ENCODE measurements around the gene KIT. TPM values are rescaled to one million over a fixed set of nuclear protein-coding genes. Genes with fewer than 3 reads are reported as not detected.

Gene KIT
- total and polyA plus RNA-seq, 2 of the 4 experiments (the other 2 are of a cell fraction): 3.3 to 5.9 TPM

DNA sequence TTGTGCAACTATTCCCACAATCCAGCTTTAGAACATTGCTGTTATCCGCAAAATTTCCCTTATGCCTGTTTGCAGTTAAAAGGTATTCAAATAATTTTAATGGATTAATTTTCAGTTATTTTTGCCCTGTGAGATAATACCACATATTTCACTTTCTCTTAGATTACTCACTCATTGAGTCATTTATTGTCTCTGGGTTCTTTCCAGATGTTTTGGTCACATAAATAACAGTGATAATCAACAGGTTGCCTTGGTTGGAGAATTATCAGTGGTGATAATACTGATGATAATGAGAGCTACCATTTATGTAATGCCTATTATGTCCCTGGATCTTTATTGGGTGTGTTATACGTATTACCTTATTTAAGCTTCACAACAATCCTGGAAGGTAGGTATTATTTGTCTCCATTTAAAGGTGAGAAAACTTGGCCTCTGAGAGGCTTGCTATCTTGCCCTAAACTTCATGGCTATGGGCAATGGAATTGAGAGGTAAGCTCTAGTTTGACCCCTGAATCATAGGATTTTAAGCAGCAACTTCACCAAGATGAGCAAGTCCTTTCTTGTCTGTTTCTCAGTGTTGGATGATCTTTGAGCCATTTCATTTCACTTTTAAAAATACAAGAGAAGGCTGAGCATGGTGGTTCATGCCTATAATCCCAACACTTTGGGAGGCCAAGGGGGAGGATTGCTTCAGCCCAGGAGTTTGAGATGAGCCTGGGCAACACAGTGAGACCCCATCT lies 87.4 kb downstream of the KIT start:
- no peak overlapping the region for H3K4me2 ChIP-seq (ENCODE audit: low read depth, low read length)
- no peak overlapping the region for H4K91ac ChIP-seq (ENCODE audit: insufficient read depth, low read depth, low read length)
- H3K27ac ChIP-seq (ENCODE audit: insufficient read depth, low read length): no peak overlapping the region
- dilution Hi-C loops (cut with HindIII; ENCODE audit: low sequenced_read_pairs, unreplicated experiment): no loop called here
- no peak overlapping the region for H4K5ac ChIP-seq (ENCODE audit: low read depth, low read length)
- ATAC-seq (ENCODE audit: low read depth): no peak
- in situ Hi-C loops (cut with MboI; ENCODE audit: low sequenced_read_pairs): no loop called here
- H3K9ac ChIP-seq (ENCODE audit: low read depth, low read length): no peak overlapping the region
- no peak overlapping the region for H3K4ac ChIP-seq (ENCODE audit: low read depth, low read length)
- no peaks in the 10 kb centered on the region for H3K4me1 ChIP-seq (ENCODE audit: control insufficient read depth, insufficient read depth, low read length)
- POLR2A ChIA-PET (ENCODE audit: unreplicated experiment): no interaction called here
- no peak overlapping the region for H3K4me3 ChIP-seq (ENCODE audit: insufficient read depth, low read depth, low read length)
- H4K20me1 ChIP-seq (ENCODE audit: insufficient read depth, low read length): no peaks in the 10 kb centered on the region
- H2BK5ac ChIP-seq (ENCODE audit: low read depth, low read length, poor library complexity, severe bottlenecking): no peak overlapping the region
- no peak overlapping the region for H3K18ac ChIP-seq (ENCODE audit: low read depth, low read length)
- H2AK9ac ChIP-seq (replicated peaks; ENCODE audit: low read depth, low read length, poor library complexity): no peak overlapping the region
- H3K36me3 ChIP-seq (ENCODE audit: control insufficient read depth, insufficient read depth, low read length): no peaks in the 10 kb centered on the region
- intact Hi-C loops (cut with micrococcal nuclease): no loop called here
- H2BK20ac ChIP-seq (ENCODE audit: low read depth, low read length): no peak overlapping the region
- H2AK5ac ChIP-seq (ENCODE audit: low read depth, low read length): no peak overlapping the region
- H3K27me3 ChIP-seq (ENCODE audit: control insufficient read depth, insufficient read depth, low read length): no peaks in the 10 kb centered on the region; the same call in 1 of the 2 replicates
- H3K9me3 ChIP-seq (ENCODE audit: control insufficient read depth, insufficient read depth, low read length): peaks cover 3% of the 10 kb centered on the region; the same call in 1 of the 2 replicates
- no peak overlapping the region for H2AFZ ChIP-seq (replicated peaks; ENCODE audit: low read length, poor library complexity)
- H4K8ac ChIP-seq (ENCODE audit: low read depth in 2 of 2, low read length in 2 of 2): no peak overlapping the region
- no peak overlapping the region for H2BK120ac ChIP-seq (ENCODE audit: low read depth, low read length)
- H2BK15ac ChIP-seq (ENCODE audit: low read depth, low read length): no peak overlapping the region
- no peak for TF ChIP-seq SMC3 (IDR thresholded peaks at IDR 0.05; ENCODE audit: low read depth, low read length)
- no CpG with 5 or more reads among the region's 2 CpGs for WGBS, 2 experiments (ENCODE audit: extremely low coverage in 2 of 2, insufficient read length in 1 of 2)
- H3K56ac ChIP-seq (ENCODE audit: extremely low read depth, insufficient read depth, low read length): no peak overlapping the region
- DNase-seq: peak; percentile 1
- no peak overlapping the region for H3K23ac ChIP-seq (ENCODE audit: low read depth, low read length)
- BruUV-seq (replicated peaks): no TSS peak
- no peaks in the 10 kb centered on the region for H3K9me1 ChIP-seq (ENCODE audit: insufficient read depth, low read length)
- H3K79me1 ChIP-seq (ENCODE audit: low read depth in 1 of 2, low read length in 2 of 2): no peaks in the 10 kb centered on the region
- H3K14ac ChIP-seq (replicated peaks; ENCODE audit: low read depth, low read length): no peak overlapping the region
- CTCF ChIA-PET: no interaction called here

Data from IMR-90 (cell line).